ENCODE measurements around the gene ZNF835. TPM values are rescaled to one million over a fixed set of nuclear protein-coding genes. Genes with fewer than 3 reads are reported as not detected.

Gene ZNF835
- polyA plus RNA-seq, 1 of the 3 experiments (the other 2 are of a cell fraction), result not detected

GRCh38 chr19:56718231-56718630 is 46.7 kb upstream of the ZNF835 start:
- H3K79me2 ChIP-seq (ENCODE audit: insufficient read depth), result no peaks in the 10 kb centered on the region
- H2AFZ ChIP-seq (ENCODE audit: low read depth), result no peak overlapping the region
- ChIA-PET CTCF (interaction anchor here (0.7 kb wide), 1 partner anchor 119 kb away, joined by 3 read pairs; no protein-coding TSS in a partner anchor), POLR2A (no interaction called here)
- no peak for DNase-seq
- H3K4me2 ChIP-seq, result no peak overlapping the region
- H3K9ac ChIP-seq, result no peak overlapping the region
- H3K9me2 ChIP-seq, result no peaks in the 10 kb centered on the region
- H3K27me3 ChIP-seq (ENCODE audit: insufficient read depth), result no peaks in the 10 kb centered on the region
- no peaks in the 10 kb centered on the region for H3K36me3 ChIP-seq (replicated peaks in 1 of 2; ENCODE audit: control insufficient read depth in 1 of 2, insufficient read depth in 2 of 2, low read length in 1 of 2)
- peaks cover 6% of the 10 kb centered on the region; the same call in 1 of the 2 replicates for H3K9me3 ChIP-seq
- H3K4me3 ChIP-seq (ENCODE audit: low read depth in 2 of 2, low read length in 1 of 2), result no peak overlapping the region
- 24% methylated on average over 6 of the region's 6 CpGs for WGBS (ENCODE audit: low lambda C conversion rate)
- TF ChIP-seq POLR2AphosphoS5 (IDR thresholded peaks at IDR 0.05; ENCODE audit: low read depth, low read length) (no peak), RFX5 (IDR thresholded peaks at IDR 0.05; ENCODE audit: low read length) (no peak), CHD2 (IDR thresholded peaks at IDR 0.05; ENCODE audit: low read length, partially characterized antibody) (no peak), SMC3 (IDR thresholded peaks at IDR 0.05; ENCODE audit: low read depth, low read length) (no peak), YY1 (IDR thresholded peaks at IDR 0.05; ENCODE audit: low read depth) (no peak), TCF12 (IDR thresholded peaks at IDR 0.05) (no peak)
- H3K27ac ChIP-seq (ENCODE audit: low read depth in 2 of 2, low read length in 1 of 2), result no peak overlapping the region
- H3K4me1 ChIP-seq (ENCODE audit: control insufficient read depth in 1 of 2, insufficient read depth in 2 of 2, low read depth in 1 of 2, low read length in 1 of 2), result no peaks in the 10 kb centered on the region
- H3F3A ChIP-seq (replicated peaks; ENCODE audit: insufficient read depth), result no peaks in the 10 kb centered on the region
- H4K20me1 ChIP-seq (ENCODE audit: insufficient read depth), result no peaks in the 10 kb centered on the region

GRCh38 chr19:56712611-56713276 is 41.2 kb upstream of the ZNF835 start:
- no peaks in the 10 kb centered on the region for H3F3A ChIP-seq (replicated peaks; ENCODE audit: insufficient read depth)
- no peak overlapping the region for H3K27ac ChIP-seq (ENCODE audit: low read depth in 2 of 2, low read length in 1 of 2)
- H3K9ac ChIP-seq, result no peak overlapping the region
- H3K36me3 ChIP-seq (replicated peaks in 1 of 2; ENCODE audit: control insufficient read depth in 1 of 2, insufficient read depth in 2 of 2, low read length in 1 of 2), result no peaks in the 10 kb centered on the region
- no peaks in the 10 kb centered on the region for H3K27me3 ChIP-seq (ENCODE audit: insufficient read depth)
- no peak overlapping the region for H3K4me2 ChIP-seq
- H3K4me1 ChIP-seq (ENCODE audit: control insufficient read depth in 1 of 2, insufficient read depth in 2 of 2, low read depth in 1 of 2, low read length in 1 of 2), result no peaks in the 10 kb centered on the region
- no peak overlapping the region for H2AFZ ChIP-seq (ENCODE audit: low read depth)
- H3K9me3 ChIP-seq, result no peaks in the 10 kb centered on the region
- POLR2A ChIA-PET, result no interaction called here
- CTCF ChIA-PET, result interaction anchor here (0.5 to 1.4 kb wide), 3 partner anchors 124 to 386 kb away, joined by 3 to 7 read pairs (median 7); no protein-coding TSS in a partner anchor
- TF ChIP-seq CTCF (IDR thresholded peaks at IDR 0.05) (no peak), FOSL2 (IDR thresholded peaks at IDR 0.05; ENCODE audit: borderline replicate concordance, low read depth) (no peak), CHD2 (IDR thresholded peaks at IDR 0.05; ENCODE audit: low read length, partially characterized antibody) (no peak), REST (IDR thresholded peaks at IDR 0.05; ENCODE audit: low read depth, low read length) (no peak)
- no peaks in the 10 kb centered on the region for H3K9me2 ChIP-seq
- no peaks in the 10 kb centered on the region for H4K20me1 ChIP-seq (ENCODE audit: insufficient read depth)
- DNase-seq, result peak; percentile 52
- no peak overlapping the region for H3K4me3 ChIP-seq (ENCODE audit: low read depth in 2 of 2, low read length in 1 of 2)
- WGBS (ENCODE audit: low lambda C conversion rate), result 6% methylated on average over 9 of the region's 9 CpGs
- H3K79me2 ChIP-seq (ENCODE audit: insufficient read depth), result no peaks in the 10 kb centered on the region

All from SK-N-SH (cell line).